Loucy (cell line): ENCODE results near the gene C19orf25.

Experiments
- H2AFZ ChIP-seq: fragments of 200-600 bp; sonication (generic); 2 replicates; pipeline ENCODE4 v1.6.0; 2016; ENCODE audit warnings: antibody characterized with exemption, mild to moderate bottlenecking, low read length, moderate library complexity
- H3F3A ChIP-seq: fragments of 200-600 bp; 2 replicates; pipeline ENCODE4 v1.6.0; 2016; ENCODE audit warnings: antibody characterized with exemption, low read depth, mild to moderate bottlenecking
- H3K27me3 ChIP-seq: fragments of 200-600 bp; sonication (generic); 2 replicates; pipeline ENCODE4 v1.6.1; 2014; ENCODE audit warnings: low read length, mild to moderate bottlenecking; ENCODE audit not compliant: insufficient read depth, poor library complexity, severe bottlenecking
- H3K36me3 ChIP-seq: fragments of 200-600 bp; sonication (generic); 2 replicates; pipeline ENCODE4 v1.6.1; 2016; ENCODE audit warnings: low read length; ENCODE audit not compliant: insufficient read depth
- H3K4me1 ChIP-seq: fragments of 200-600 bp; sonication (generic); 2 replicates; pipeline ENCODE4 v1.5.1; 2014; ENCODE audit warnings: low read length, mild to moderate bottlenecking; ENCODE audit not compliant: insufficient read depth, poor library complexity, severe bottlenecking
- H3K4me2 ChIP-seq: fragments of 200-600 bp; sonication (generic); 2 replicates; pipeline ENCODE4 v1.6.0; 2014; ENCODE audit warnings: antibody characterized with exemption, low read length, low read depth, mild to moderate bottlenecking; ENCODE audit not compliant: poor library complexity, severe bottlenecking
- H3K4me3 ChIP-seq: fragments of 200-600 bp; sonication (generic); 2 replicates; pipeline ENCODE4 v1.5.1; 2014; ENCODE audit warnings: low read length, mild to moderate bottlenecking, mixed read lengths; ENCODE audit not compliant: poor library complexity, severe bottlenecking
- H3K79me2 ChIP-seq: fragments of 200-600 bp; sonication (generic); 2 replicates; pipeline ENCODE4 v1.6.1; 2014; ENCODE audit warnings: low read length; ENCODE audit not compliant: insufficient read depth
- H3K9ac ChIP-seq: fragments of 200-600 bp; sonication (generic); 2 replicates; pipeline ENCODE4 v1.6.0; 2014; ENCODE audit warnings: mild to moderate bottlenecking, low read depth, low read length, moderate library complexity; ENCODE audit not compliant: poor library complexity, severe bottlenecking
- H3K9me2 ChIP-seq: fragments of 200-600 bp; sonication (generic); replicated peaks from 2 replicates; pipeline ENCODE4 v1.6.1; 2016; ENCODE audit warnings: low read depth, low read length, mixed read lengths
- H3K9me3 ChIP-seq: fragments of 200-600 bp; sonication (generic); 2 replicates; pipeline ENCODE4 v1.6.1; 2014; ENCODE audit warnings: mild to moderate bottlenecking, antibody characterized with exemption, low read length, low read depth; ENCODE audit not compliant: insufficient read depth
- H4K20me1 ChIP-seq: fragments of 200-600 bp; sonication (generic); 2 replicates; pipeline ENCODE4 v1.6.0; 2014; ENCODE audit warnings: antibody characterized with exemption, low read length, mild to moderate bottlenecking; ENCODE audit not compliant: insufficient read depth, poor library complexity, severe bottlenecking
- CTCF ChIP-seq: fragments of 200-600 bp; sonication (generic); conservative IDR thresholded peaks from 2 replicates; pipeline ENCODE4 v1.5.1; 2014; ENCODE audit warnings: mild to moderate bottlenecking, antibody characterized with exemption, low read length
- EZH2phosphoT487 ChIP-seq: fragments of 200-600 bp; IDR thresholded peaks from 2 replicates; pipeline ENCODE4 v1.6.1; 2018; ENCODE audit warnings: antibody characterized with exemption, mild to moderate bottlenecking, moderate library complexity, borderline replicate concordance

C19orf25 gene

GRCh38 chr19:1429750-1430149 is 49.3 kb downstream of the C19orf25 start:
- H2AFZ ChIP-seq = no peak overlapping the region
- peaks cover 13% of the 10 kb centered on the region for H4K20me1 ChIP-seq
- no peak overlapping the region for H3K9ac ChIP-seq
- no peaks in the 10 kb centered on the region for H3K9me3 ChIP-seq
- TF ChIP-seq EZH2phosphoT487 (no peak), CTCF (no peak)
- H3K79me2 ChIP-seq = peaks cover 8% of the 10 kb centered on the region; the same call in 1 of the 2 replicates
- no peak overlapping the region for H3K4me2 ChIP-seq
- H3K27me3 ChIP-seq = no peaks in the 10 kb centered on the region
- H3F3A ChIP-seq = 0 out of 2 replicates have a peak, but pooled peaks cover 3% of the 10 kb centered on the region
- H3K36me3 ChIP-seq = peaks cover 86% of the 10 kb centered on the region; the same call in 1 of the 2 replicates
- no peak overlapping the region for H3K4me3 ChIP-seq
- no peaks in the 10 kb centered on the region for H3K4me1 ChIP-seq
- no peaks in the 10 kb centered on the region for H3K9me2 ChIP-seq

- Histone ChIP-seq H3K36me3 (peaks cover 88% of the 10 kb centered on the region; the same call in 1 of the 2 replicates), H3K79me2 (peaks cover 11% of the 10 kb centered on the region; the same call in 1 of the 2 replicates), H3K27me3 (no peaks in the 10 kb centered on the region), H3K9me2 (no peaks in the 10 kb centered on the region), H4K20me1 (peaks cover 17% of the 10 kb centered on the region), H2AFZ (no peak overlapping the region), H3K4me1 (no peaks in the 10 kb centered on the region), H3F3A (0 out of 2 replicates have a peak, but pooled peaks cover 3% of the 10 kb centered on the region), H3K9ac (no peak overlapping the region), H3K4me3 (no peak overlapping the region), H3K4me2 (no peak overlapping the region), H3K9me3 (no peaks in the 10 kb centered on the region)
- TF ChIP-seq CTCF (no peak), EZH2phosphoT487 (no peak)
Measured at GRCh38 chr19:1428738-1429391, 50.1 kb downstream of the C19orf25 start.

GRCh38 chr19:1427221-1427920 is 51.6 kb downstream of the C19orf25 start:
- Histone ChIP-seq H3K9me2 (no peaks in the 10 kb centered on the region), H3K4me1 (no peaks in the 10 kb centered on the region), H3K36me3 (peaks cover 88% of the 10 kb centered on the region; the same call in 1 of the 2 replicates), H3K79me2 (peaks cover 22% of the 10 kb centered on the region; the same call in 1 of the 2 replicates), H3F3A (0 out of 2 replicates have a peak, but pooled peaks cover 3% of the 10 kb centered on the region), H4K20me1 (peaks cover 27% of the 10 kb centered on the region), H2AFZ (no peak overlapping the region), H3K27me3 (no peaks in the 10 kb centered on the region), H3K9ac (no peak overlapping the region), H3K9me3 (no peaks in the 10 kb centered on the region), H3K4me3 (no peak overlapping the region), H3K4me2 (no peak overlapping the region)
- TF ChIP-seq CTCF (no peak), EZH2phosphoT487 (no peak)
